ENCODE measurements around the gene TMEM63C.
"Not testable (repeated sequence)": the region's sequence is repeated elsewhere in the genome, so short reads cannot be mapped to it uniquely, and the experiment has no call there.

The TMEM63C gene

GRCh38 chr14:77155083-77155482 lies 26.5 kb upstream of the TMEM63C start:
- no peak for DNase-seq

DNA sequence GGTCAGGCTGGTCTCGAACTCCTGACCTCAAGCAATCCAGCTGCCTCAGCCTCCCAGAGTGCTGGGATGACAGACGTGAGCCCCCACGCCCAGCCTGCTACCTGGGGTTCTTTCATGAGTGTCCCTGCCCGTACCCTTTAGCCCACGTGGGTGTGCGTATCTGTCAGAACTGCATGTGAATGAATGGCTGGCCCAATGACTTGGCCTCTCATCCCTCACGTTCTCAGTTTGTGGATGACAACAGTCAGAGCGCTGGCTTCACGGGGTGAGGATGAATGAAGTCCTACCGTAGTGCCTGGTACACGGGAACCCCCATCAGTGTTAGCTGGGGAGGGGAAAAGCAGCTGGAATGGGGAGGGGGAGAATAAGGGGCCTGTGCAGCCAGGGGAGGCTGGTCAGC lies 23.9 kb upstream of the TMEM63C start:
- DNase-seq: no peak

DNA sequence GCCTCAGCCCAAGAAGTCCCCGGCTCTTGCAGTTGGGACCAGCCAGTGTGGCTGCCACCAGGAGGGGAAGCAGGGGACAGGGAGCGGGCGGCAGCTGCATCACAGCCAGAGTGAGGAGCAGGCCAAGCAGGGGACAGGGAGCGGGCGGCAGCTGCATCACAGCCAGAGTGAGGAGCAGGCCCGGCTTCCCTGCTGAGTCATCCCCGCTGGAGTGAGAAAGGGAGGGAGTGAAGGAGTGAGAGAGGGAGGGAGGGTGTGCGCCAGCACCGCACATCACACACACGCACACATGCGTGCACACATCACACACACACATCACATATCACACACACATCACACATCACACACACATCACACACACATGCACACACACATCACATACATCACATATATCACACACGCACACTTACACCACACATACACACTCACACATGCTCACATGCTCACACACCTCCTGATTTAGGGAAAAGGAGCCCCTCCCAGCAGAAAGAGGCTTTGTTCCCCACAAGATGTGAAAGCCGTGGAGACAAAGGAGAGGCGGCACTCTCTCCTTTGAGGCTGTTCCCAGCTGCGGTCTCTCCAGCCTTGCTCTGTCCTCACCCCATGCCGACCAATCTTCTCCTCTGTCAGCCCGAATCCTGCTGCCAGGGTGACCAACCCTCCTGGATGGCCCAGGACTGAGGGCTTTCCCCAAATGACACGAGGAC lies 23.3 kb upstream of the TMEM63C start:
- no peak for DNase-seq

DNA sequence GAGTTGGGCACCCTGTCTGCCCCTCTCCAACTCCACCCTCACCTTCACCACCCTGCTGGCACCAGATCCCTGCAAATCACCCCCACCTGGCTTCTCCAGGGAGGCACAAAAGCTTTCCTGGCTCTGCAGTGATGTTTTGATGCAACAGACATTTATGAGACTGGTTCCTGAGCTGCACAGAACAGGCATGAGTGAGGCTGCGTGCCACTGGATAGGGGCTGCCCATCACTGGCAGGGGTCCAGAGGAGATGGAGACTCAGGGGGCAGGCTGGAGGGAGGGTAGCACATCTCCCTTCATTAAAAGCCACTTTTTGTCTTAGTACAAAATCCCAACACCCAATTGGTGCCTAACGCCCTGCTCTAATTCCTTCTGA lies 22.7 kb upstream of the TMEM63C start:
- no peak for DNase-seq

DNA sequence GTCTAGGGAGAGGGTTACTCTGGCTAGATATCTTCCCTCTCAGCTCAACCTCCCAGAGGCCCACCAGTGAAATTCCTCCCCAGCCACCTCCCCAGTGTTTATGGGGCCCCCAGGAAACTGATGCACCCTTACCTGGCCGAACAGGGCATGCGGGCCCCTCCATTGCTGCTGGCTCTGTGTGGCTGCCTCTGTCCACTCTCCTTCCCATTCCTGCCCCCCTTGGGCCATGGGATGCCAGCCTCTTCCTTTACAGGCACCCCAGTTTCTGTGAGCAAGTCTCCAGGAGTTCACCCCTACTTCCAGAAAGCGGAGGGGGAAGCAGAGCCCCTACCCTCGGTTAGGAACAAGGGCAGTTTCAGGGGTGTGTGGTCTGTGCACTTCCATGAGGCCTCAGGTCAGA lies 20.6 kb upstream of the TMEM63C start:
- no peak for DNase-seq

- no peak for DNase-seq
Observed at GRCh38 chr14:77170045-77170444, 11.6 kb upstream of the TMEM63C start.

DNA sequence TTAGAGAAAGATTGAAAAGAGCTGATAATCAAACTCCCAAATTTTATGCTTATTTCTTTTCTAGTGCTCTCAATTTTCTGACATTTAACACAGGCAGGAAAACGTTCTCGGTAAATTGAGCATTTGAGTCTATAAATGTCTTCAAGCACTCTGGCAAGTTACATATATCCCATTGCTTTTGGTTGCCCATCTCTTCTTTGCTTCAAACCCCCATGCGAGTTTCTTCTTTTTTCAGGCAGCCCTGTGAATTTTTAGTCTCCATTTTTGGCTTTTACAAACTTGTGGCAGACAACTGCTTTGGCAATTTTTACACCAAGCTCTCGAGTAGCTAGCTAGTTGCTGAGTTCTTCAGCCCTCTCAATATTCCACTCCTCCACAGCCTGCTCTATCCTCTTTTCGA lies 8.7 kb upstream of the TMEM63C start:
- no peak for DNase-seq

DNA sequence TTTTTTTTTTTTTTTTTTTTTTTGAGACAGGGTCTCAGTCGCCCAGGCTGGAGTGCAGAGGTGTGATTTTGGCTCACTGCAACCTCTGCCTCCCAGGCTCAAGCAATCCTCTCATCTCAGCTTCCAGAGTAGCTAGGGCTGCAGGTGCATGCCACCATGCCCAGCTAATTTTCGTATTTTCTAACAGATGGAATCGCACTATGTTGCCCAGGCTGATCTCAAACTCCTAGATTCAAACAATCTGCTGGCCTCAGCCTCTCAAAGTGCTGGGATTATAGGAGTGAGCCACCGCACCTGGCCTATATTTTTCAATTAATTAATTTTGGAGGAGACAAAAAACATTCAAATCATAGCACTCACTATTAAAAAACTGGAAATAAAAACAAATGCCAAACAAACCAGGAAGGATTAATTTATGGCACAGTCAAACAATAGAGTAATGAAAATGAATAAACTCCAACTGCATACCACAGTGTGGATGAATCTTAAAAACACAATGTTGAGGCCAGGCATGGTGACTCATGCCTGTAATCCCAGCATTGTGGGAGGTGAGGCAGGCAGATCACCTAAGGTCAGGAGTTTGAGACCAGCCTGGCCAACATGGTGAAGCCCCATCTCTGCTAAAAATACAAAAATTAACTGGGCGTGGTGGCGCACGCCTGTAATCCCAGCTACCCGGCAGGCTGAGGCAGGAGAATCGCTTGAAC lies 7.5 kb upstream of the TMEM63C start:
- not testable (repeated sequence) for DNase-seq

- no peak for DNase-seq
Observed at GRCh38 chr14:77175843-77176242, 5.8 kb upstream of the TMEM63C start.

DNA sequence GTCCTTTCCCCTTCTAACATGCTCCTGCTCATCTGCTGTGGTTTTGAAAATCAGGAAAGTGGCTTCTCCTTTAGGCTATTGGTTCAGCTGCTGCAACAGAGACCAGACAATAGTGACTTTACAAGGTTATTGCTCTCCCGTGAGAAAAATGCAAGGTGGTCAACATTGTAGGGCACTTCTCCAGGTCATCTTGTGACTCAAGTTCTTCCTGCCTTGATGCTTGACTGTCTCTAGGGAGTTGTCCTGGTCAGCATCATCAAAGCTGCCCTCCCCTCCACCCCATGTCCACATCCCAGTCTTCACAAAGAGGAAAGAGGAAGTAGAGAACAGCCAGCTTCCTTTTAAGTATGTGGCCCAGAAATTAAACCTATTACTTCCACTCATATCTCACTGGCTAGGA lies 3.9 kb upstream of the TMEM63C start:
- DNase-seq: no peak

DNA sequence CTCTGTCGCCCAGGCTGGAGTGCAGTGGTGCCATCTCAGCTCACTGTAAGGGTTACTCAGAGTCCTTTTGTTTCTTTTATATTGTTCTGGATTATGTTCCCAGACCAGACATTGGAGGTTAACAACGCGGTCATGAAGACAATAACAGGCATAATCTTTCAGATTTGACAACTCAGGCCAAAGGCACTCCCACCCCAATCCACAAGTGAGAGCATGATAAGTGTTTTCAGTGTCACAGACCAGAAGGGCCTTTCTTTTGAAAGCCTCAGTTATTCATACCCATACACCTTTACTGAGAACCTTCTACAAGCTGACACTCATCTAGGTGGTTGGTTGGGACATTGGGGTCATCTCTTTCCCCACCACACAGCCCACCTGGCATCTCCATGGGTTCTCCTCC lies 2.9 kb upstream of the TMEM63C start:
- DNase-seq: no peak

GRCh38 chr14:77180726-77181602 lies 634 bp upstream of the TMEM63C start:
- DNase-seq: no peak

DNA sequence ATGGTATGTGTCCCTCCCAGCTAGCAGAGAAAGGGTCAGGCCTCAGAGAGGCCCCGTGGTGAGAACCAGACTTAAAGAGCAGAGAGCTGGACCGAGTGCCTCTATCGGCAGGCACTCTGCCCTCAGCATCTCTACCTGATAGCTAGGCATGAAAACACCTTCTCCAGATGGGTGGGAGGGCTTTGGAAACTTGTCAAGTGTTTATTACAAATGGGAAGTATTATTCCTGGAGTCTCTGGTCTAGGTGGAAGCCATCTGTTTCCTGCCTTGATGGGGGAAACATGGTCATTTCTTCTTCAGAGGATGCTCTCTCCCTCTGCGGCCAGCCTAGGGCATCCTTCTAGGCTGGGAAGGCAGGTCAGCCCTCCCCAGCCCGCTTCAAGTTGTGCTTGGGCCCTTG lies 2.3 kb downstream of the TMEM63C start:
- no peak for DNase-seq

- no peak for DNase-seq
Observed at GRCh38 chr14:77184396-77185092, 2.9 kb downstream of the TMEM63C start.

DNA sequence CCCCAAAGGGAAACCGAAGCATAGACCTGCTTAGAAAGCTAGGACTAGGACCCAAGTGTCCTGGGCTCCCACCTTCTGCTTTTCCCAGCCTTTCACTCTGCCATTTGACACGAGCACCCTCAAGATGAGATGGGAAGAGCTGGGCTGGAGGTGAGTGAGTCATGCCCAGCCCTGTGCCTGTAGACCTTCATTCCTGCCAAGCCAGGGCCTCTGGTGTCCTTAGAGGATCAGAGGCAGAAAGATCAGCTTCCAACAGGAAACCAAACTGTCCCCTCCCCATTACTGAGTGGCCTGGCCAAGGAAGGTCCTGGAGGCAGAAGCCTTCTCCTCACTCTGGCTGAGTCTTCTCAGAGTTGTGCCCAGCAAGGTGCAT lies 3.5 kb downstream of the TMEM63C start:
- no peak for DNase-seq

- no peak for DNase-seq
Observed at GRCh38 chr14:77186911-77187648, 5.5 kb downstream of the TMEM63C start.

GRCh38 chr14:77187649-77188012 lies 6.0 kb downstream of the TMEM63C start:
- DNase-seq: no peak

DNA sequence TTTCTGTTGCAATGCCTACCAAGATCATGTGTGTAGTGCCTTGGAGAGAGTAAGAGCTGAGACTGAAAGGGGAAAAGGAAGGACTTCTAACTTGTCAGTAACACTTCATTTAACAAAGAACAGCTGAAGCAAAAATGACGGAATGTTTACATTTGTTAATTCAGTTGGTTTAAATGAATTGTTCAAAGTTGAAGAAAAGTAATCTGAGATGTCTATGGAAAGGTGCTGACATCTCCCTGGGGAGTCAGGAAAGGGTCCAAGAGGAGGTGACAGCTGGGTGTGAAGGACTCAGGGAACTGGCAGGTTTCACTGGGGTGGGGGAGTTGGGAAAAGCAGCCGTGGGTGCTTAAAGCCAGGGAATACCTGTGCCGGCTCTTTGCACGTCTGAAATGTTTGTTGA lies 7.9 kb downstream of the TMEM63C start:
- DNase-seq: no peak

DNA sequence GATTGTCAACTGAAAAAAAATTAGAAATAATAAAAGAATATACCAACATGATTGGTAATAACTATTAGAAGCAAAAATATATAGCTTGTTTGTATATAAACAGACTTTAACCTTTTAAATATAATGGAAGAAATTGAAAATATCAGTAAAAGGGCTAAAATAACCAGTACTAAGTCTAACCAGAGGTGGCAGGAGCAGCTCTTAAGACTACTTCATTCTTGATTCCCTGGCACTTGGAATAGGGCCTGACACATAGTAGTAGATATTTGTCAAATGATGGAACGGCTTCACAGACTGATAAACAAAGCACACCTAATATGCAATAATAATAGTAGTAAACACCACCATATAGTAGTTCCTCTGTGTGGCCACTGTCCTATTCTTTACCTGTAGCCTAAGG lies 9.4 kb downstream of the TMEM63C start:
- DNase-seq: no peak

DNA sequence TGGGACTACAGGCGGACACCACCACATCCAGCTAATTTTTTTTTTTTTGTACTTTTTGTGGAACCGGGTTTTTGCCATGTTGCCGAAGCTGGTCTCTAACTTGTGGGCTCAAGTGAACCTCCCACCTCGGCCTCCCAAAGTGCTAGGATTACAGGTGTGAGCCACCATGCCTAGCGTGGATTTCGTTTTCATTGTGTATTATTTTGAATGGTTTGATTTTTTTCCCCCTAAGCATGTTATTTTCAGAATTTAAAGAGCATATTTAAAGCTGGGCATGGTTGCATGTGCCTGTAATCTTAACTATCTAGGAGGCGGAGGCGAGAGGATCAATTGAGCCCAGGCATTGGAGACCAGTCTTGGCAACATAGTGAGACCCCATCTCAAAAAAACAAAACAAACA lies 13.1 kb downstream of the TMEM63C start:
- no peak for DNase-seq

GRCh38 chr14:77195766-77196165 lies 14.2 kb downstream of the TMEM63C start:
- DNase-seq: no peak

DNA sequence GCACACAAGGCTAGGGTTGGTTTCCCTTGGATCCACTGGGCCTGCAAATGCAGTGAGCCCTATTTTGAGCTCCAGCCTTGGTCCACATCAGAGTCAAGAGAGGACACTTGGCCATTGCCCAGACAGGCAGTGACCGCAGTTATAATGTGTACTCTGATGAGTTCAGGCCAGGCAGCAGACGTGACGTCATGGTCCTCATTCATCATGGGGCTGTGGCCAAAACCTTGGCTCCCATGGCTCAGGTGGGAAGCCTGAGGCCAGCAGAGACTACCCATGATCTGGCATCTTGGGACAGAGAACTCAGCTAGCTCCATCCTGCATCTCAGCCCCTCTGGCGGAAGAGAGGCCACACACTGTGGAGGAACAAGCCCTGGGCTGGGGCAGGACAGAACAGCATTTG lies 16.4 kb downstream of the TMEM63C start:
- no peak for DNase-seq

DNA sequence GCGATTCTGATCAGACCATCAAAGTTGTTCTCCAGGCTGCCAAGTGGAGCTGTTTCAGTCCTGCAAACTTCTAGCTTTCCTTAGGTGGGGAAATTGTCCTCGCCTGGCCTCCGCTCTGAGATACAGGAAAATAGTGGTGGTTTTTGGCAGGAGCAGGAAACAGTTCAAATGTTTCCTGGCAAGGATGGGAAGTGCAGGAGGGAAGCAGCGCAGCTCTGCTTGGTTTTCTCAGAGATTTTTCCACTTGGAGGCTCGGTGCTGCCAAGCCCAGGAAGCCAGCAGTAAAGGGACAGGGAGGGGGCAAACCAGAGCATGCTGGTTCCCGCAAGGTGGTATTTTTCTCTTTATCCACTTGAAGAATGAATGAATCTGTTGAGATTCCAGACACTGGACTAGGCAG lies 17.0 kb downstream of the TMEM63C start:
- DNase-seq: no peak
